GM18526 (cell line): Measurements from ENCODE around the gene LDB1.
A peak's percentile ranks its signal among the peaks of the same experiment; 100 is the strongest.

ENCODE experiments used
- POLR2A ChIP-seq: IDR thresholded peaks from 3 replicates; pipeline ENCODE4 v1.6.1; 2011; ENCODE audit not compliant: insufficient read length; ENCODE audit errors: extremely low read depth

LDB1 gene

DNA sequence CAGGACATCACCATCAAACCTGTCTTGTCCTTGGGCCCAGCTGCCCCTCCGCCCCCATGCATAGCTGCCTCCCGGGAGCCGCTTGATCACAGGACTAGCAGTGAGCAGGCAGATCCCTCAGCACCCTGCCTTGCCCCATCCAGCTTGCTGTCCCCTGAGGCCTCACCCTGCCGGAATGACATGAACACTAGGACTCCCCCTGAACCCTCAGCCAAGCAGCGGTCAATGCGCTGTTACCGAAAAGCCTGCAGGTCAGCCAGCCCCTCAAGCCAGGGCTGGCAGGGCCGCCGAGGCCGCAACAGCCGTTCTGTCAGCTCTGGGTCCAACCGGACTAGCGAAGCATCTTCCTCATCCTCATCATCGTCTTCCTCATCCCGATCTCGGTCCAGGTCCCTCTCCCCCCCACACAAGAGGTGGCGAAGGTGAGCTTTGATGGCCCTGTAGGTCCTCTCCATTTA is 26.8 kb upstream of the LDB1 start:
- no peak for TF ChIP-seq POLR2A

DNA sequence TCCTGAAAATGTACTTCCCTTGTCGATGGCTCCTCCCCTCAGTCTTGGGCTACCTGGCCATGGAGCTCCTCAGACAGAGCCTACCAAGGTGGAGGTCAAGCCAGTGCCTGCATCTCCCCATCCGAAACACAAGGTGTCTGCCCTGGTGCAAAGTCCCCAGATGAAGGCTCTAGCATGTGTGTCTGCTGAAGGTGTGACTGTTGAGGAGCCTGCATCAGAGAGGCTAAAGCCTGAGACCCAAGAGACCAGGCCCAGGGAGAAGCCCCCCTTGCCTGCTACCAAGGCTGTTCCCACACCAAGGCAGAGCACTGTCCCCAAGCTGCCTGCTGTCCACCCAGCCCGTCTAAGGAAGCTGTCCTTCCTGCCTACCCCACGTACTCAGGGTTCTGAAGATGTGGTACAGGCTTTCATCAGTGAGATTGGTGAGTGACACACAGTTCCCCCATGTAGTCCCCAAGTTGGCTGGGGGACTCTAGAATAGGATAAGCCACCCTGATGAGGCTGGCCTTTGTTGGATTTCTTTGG is 21.5 kb upstream of the LDB1 start:
- TF ChIP-seq POLR2A = no peak

DNA sequence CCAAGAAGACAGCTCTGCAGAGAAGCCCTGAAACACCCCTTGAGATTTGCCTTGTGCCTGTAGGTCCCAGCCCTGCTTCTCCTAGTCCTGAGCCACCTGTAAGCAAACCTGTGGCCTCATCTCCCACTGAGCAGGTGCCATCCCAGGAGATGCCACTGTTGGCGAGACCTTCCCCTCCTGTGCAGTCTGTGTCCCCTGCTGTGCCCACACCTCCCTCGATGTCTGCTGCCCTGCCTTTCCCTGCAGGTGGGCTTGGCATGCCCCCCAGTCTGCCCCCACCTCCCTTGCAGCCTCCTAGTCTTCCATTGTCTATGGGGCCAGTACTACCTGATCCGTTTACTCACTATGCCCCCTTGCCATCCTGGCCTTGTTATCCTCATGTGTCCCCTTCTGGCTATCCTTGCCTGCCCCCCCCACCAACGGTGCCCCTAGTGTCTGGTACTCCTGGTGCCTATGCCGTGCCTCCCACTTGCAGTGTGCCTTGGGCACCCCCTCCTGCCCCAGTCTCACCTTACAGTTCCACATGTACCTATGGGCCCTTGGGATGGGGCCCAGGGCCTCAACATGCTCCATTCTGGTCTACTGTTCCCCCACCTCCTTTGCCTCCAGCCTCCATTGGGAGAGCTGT is 20.9 kb upstream of the LDB1 start:
- no peak for TF ChIP-seq POLR2A

DNA sequence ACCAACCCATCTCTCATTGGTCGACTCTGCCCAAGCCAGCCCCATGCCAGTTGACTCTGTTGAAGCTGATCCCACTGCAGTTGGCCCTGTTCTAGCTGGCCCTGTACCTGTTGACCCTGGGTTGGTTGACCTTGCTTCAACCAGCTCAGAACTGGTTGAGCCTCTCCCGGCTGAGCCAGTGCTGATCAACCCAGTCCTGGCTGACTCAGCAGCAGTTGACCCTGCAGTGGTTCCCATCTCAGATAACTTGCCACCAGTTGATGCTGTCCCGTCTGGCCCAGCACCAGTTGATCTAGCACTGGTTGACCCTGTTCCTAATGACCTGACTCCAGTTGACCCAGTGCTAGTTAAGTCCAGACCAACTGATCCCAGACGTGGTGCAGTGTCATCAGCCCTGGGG is 20.1 kb upstream of the LDB1 start:
- no peak for TF ChIP-seq POLR2A

DNA sequence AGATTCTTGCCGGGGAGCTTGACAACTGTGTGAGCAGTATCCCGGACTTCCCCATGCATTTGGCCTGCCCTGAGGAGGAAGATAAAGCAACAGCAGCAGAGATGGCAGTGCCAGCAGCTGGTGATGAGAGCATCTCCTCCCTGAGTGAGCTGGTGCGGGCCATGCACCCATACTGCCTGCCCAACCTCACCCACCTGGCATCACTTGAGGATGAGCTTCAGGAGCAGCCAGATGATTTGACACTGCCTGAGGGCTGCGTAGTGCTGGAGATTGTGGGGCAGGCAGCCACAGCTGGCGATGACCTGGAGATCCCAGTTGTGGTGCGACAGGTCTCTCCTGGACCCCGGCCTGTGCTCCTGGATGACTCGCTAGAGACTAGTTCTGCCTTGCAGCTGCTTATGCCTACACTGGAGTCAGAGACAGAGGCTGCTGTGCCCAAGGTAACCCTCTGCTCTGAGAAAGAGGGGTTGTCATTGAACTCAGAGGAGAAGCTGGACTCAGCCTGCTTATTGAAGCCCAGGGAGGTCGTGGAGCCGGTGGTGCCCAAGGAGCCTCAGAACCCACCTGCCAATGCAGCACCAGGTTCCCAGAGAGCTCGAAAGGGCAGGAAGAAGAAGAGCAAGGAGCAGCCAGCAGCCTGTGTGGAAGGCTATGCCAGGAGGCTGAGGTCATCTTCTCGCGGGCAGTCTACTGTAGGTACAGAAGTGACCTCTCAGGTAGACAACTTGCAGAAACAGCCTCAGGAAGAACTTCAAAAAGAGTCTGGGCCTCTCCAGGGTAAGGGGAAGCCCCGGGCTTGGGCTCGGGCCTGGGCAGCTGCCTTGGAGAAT is 19.3 kb upstream of the LDB1 start:
- TF ChIP-seq POLR2A = no peak

DNA sequence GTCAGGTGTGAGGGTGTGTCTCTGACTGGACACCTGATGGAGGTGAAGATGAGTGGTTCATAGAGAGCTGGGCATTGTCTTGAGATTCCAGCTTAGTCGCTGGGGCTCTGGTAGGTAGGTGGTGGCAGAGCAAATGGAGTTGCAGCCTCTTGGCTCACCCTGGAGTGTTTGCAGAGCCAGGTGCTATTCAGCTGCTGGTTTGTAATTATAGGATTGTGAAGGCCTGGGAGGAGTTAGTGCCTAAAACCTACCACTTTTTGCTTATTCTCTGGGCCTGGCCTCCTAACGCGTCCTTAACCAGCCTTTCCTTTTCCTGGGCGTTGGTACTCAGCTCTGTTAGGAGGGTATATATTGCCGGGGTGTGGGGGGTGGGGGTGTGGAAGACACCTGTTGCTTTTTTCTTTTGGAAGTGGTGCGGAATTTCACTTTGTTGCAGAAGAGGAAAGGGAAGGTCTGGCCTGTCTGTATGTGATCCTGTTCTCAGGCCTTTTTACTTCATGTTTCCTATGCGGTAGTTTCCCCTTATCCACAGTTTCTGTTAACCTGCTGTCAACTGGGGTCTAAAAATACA is 15.9 kb upstream of the LDB1 start:
- no peak for TF ChIP-seq POLR2A

DNA sequence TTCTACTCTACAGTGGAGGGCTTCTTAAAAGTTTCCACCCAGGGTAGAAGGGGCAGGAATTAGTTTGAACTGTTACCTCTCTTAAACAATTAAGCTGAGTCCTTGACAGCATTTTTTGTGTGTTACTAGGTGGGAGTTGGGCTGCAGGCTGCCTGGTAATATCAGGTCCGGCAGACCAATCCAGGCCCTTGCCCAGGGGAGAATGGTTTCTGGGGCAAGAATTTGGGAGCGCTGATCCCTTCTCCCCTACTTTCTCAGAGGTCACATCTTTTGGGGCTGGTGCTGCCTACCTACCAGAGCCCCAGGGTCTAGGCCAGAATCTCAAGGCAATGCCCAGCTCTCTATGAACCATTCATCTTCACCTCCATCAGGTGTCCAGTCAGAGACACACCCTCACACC is 14.2 kb upstream of the LDB1 start:
- no peak for TF ChIP-seq POLR2A

DNA sequence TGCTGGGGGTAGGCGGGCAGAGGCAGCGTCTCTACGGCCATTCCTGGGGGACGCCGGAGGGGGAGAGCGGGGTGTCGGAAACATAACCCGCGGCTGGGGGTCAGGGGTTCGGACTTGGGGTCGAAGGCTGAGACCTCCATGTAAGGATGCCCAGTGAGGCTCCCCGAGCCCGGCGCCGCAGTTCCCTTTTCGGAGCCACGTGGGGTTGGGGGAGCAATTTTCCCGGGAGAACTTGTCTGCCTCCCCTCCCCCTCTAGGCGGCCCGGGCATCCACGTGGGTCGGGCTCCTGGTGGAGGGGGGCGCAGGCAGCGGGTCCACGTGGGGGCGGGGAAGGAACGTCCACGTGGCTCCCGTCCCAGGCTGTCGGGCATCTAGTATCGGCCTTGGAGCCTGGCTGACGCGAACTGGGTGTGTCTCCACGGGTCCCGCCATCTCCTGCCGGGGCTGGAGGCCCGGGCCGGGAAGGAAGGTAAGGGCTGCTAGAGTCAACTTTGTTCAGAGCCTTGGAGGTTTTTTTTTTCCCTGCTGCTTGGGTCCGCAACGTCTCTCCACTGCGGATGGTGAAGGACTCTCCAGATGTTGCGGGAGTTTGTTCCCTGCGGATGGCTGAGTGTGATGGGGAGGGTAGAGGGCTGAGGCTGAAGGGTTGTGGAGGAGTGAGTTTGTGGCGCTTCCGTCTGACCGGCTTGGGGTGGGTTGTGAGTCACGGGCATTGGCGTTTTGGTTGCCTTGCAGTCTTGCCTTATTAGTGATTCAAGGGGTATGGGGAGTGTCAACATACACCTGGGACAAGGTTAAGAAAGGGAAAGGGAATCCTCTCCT is 13.4 kb upstream of the LDB1 start:
- no peak for TF ChIP-seq POLR2A

DNA sequence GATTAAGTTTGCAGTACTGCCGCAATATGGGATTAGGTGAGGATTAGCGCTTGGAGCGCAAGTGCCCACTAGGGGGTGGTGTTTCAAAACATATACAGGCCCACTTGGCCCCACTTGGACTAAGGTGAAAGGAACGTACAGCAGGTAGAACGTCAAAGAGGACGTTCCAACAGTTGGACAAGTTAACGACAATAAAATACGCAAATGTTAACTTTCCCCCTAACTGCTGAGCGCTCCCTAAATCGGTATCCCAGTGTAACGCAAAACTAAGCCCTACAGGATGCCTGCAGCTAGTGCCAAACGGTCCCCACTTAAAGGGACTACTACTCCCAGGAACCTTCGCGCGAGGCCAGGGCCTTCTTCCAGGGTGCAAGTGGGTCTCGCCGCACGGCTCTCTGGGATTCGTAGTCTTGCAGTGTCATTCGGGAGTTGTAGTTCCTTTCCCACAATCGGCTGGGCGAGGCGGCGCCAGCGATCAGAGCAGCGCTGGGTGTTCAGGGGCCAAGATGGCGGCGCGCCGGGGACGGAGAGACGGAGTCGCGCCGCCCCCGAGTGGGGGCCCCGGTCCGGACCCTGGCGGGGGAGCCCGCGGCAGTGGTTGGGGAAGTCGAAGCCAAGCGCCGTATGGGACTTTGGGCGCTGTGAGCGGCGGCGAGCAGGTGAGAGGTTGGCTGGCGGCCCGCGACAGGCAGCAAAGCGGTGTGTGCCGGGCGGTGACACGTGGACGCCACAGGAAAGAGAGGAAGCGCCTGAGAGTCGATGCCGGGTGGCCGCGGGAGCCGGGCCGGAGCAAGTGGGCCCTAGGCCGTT is 12.6 kb upstream of the LDB1 start, which contains the start of gene PPRC1:
Gene PPRC1 (plus strand): TSS at position 478 of the 810 bp plus-strand sequence. CDS start 29 bp downstream, at position 507.
- peak; percentile 86 for TF ChIP-seq POLR2A

DNA sequence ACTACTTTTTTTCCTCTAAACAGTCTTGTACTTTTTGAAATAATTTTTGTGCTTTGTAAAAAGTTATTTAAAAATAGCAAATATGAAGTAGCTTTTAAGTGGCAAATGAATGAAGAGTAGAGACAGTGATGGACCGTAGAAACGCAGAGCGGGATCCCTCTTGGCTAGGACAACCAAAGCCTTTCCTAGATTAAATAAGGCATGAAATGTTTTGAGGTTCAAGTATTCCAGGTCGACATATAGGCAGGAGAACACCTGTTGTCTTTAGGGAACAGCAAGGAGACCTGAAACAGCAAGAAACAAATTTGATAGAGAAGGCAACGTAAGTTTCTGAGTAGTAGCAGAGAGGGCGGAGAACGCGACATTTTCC is 12.0 kb upstream of the LDB1 start:
- no peak for TF ChIP-seq POLR2A

DNA sequence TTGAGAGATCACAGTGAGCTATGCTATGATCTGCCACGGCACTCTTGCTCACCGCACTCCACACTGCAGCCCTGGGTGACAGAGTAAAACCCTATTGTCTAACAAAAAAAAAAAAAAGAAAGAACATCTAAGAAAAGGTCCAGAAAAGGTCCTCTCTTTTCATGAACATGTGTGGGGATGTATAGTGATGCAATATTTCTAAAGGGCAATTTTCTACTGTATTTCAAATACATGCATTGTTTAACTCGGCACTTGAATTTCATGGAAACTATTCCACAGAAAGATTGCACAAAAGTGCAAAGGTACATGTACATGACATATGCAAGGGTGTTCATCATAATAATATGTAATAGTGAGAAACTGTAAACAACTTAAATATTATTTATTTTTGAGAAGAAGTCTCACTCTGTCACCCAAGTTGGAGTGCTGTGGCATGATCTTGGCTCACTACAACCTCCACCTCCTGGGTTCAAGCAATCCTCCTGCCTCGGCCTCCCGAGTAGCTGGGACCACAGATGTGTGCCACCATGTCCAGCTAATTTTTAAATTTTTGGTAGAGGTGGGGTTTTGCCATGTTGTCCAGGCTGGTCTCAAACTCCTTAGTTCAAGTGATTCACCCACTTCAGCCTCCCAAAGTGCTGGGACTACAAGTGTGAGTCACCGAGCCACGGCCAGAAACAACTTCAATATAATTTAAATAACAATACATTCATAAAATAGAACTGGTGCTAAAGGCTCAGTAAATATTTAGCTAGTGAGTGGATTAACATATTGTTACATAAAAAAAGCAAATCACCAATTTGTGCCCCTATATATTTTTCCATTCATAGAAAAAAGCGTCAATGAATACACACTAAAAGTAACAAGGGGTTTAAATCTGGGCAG is 11.4 kb upstream of the LDB1 start:
- TF ChIP-seq POLR2A = no peak

DNA sequence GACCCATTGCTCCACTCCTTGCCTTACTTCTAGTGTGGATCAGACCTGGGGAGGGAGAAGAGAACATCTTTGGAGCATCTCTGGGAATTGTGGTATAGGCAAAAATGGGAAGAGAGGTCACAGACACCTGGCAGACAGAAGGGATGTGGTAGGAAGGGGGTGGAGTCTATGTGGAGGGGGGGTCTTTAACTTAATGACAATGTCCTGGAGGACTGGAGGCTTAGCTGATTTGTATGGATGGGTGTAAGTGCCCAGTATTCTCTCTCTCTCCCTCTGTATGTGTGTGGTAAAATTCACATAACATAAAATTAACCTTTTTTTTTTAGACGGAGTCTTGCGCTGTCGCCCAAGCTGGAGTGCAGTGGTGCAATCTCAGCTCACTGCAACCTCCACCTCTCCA is 3.1 kb upstream of the LDB1 start:
- TF ChIP-seq POLR2A = no peak

DNA sequence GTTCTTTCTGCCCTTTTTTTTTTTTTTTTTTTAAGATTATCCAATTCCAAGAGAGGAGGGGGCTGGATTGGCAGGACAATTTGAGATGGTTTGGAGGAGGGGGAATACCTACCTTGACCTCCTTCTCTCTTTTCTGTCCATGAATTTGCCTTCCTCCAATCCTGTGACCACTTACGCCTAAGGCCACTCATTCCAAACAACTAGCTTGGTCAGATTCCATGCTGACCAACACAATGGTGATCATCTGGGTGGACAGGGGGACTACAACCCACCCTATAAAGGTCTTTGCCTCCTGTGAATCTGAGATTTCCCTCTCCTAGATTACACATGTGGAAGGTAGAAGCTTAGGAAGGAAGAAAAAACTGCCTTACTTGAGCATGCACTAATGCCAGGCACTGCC is 2.3 kb upstream of the LDB1 start:
- TF ChIP-seq POLR2A = no peak
